ENCODE data around the gene SPTBN1. TPM values are rescaled to one million over a fixed set of nuclear protein-coding genes. Genes with fewer than 3 reads are reported as not detected.
A peak's percentile ranks its signal among the peaks of the same experiment; 100 is the strongest.

Gene SPTBN1
- total and polyA plus RNA-seq, 2 of the 13 experiments (the other 11 are each of a cell fraction or from before 2014, with no cell fraction given) = 123 to 299 TPM

- TF ChIP-seq MAX (IDR thresholded peaks at IDR 0.05) (0 out of 2 replicates have a peak, but pooled peaks have one; percentile 20), ZNF674 (CRISPR knock-in tag; IDR thresholded peaks at IDR 0.05; ENCODE audit: low read depth) (no peak), HOXA9 (CRISPR knock-in tag; IDR thresholded peaks at IDR 0.05; ENCODE audit: borderline replicate concordance) (no peak), MYNN (CRISPR knock-in tag; IDR thresholded peaks at IDR 0.05; ENCODE audit: low read depth) (no peak), ZNF747 (CRISPR knock-in tag; IDR thresholded peaks at IDR 0.05; ENCODE audit: borderline replicate concordance) (no peak), PRDM15 (CRISPR knock-in tag; IDR thresholded peaks at IDR 0.05) (no peak), ZNF18 (CRISPR knock-in tag; IDR thresholded peaks at IDR 0.05; ENCODE audit: insufficient replicate concordance) (no peak), RXRB (CRISPR knock-in tag; IDR thresholded peaks at IDR 0.05; ENCODE audit: borderline replicate concordance) (peak; percentile 74), SAP130 (CRISPR knock-in tag; IDR thresholded peaks at IDR 0.05; ENCODE audit: low read depth) (0 out of 2 replicates have a peak, but pooled peaks have one; percentile 31), NBN (conservative IDR thresholded peaks at IDR 0.05) (no peak), KAT8 (CRISPR knock-in tag; IDR thresholded peaks at IDR 0.05) (no peak), MXD3 (CRISPR knock-in tag; IDR thresholded peaks at IDR 0.05) (no peak), ATF1 (CRISPR knock-in tag; IDR thresholded peaks at IDR 0.05) (peak; percentile 22; the same call in 1 of the 2 replicates), ZNF772 (CRISPR knock-in tag; IDR thresholded peaks at IDR 0.05) (no peak), RBM39 (IDR thresholded peaks at IDR 0.05; ENCODE audit: low read depth, low read length, poor library complexity, severe bottlenecking) (no peak), ZNF142 (CRISPR knock-in tag; IDR thresholded peaks at IDR 0.05) (no peak), ZNF614 (CRISPR knock-in tag; IDR thresholded peaks at IDR 0.05; ENCODE audit: borderline replicate concordance) (no peak)
These were observed 36.2 kb downstream of the SPTBN1 start (continued) for GRCh38 chr2:54492335-54492734.
